Inflammatory macrophage (primary cell): ENCODE results near the gene HNF1A.

Experiments
- DNase-seq, 2 donors: peaks; one replicate each; pipeline ENCODE4 v3.0.0-alpha.2; 2020 to 2022

HNF1A gene

GRCh38 chr12:120988658-120989057 is 10.3 kb downstream of the HNF1A start:
- DNase-seq: no peak

DNA sequence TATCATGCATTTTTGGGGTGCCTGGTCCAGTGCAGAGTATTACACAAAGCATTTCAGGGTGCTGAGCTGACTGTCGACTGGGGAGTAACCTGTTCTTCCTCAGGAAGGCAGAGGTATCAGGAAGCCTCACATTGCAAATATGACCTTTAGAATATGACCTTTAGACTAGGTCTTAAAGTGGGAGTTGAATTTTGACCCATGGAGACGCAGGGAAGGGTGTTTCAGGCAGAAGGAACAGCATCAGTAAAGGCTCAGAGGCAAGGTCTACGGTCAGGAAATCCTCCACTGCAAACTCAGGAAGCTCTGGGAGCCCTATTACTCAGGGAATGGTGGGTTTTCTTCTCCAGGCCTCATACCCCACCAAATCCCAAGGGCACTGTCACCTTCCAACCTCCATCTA is 11.3 kb downstream of the HNF1A start:
- DNase-seq: no peak

GRCh38 chr12:120990487-120991055 is 12.2 kb downstream of the HNF1A start:
- no peak for DNase-seq

GRCh38 chr12:120991965-120992364 is 13.6 kb downstream of the HNF1A start:
- no peak for DNase-seq

DNA sequence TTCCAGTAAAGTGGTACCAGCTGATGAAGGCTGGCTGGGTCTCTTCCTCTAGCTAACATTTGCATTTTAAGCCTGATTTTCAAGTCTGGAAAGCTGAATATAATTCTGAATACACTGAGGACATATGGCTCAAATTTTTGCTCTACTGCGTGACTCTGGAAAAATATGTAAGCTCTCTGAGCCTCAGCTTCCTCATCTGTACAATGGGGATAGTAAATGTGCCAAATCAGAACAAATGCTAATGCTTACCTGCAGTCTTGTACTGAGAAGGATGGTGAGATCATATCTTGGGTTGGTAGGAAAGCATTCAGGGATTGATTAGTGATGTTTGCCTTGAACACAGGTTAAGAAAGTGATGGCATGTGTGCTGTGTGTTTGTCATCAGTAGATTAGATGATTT is 14.6 kb downstream of the HNF1A start:
- no peak for DNase-seq

GRCh38 chr12:120993496-120993895 is 15.2 kb downstream of the HNF1A start:
- DNase-seq: no peak

DNA sequence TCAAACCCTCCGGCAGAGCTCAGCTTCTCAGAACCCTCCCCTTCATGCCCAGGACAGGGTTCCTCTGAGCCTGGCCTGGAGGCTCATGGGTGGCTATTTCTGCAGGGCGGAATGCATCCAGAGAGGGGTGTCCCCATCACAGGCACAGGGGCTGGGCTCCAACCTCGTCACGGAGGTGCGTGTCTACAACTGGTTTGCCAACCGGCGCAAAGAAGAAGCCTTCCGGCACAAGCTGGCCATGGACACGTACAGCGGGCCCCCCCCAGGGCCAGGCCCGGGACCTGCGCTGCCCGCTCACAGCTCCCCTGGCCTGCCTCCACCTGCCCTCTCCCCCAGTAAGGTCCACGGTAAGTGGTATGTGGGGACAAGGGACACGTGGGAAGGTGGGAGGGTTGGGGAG is 15.7 kb downstream of the HNF1A start:
- no peak for DNase-seq

- DNase-seq: no peak
Observed at GRCh38 chr12:120994589-120995337, 16.4 kb downstream of the HNF1A start.

DNA sequence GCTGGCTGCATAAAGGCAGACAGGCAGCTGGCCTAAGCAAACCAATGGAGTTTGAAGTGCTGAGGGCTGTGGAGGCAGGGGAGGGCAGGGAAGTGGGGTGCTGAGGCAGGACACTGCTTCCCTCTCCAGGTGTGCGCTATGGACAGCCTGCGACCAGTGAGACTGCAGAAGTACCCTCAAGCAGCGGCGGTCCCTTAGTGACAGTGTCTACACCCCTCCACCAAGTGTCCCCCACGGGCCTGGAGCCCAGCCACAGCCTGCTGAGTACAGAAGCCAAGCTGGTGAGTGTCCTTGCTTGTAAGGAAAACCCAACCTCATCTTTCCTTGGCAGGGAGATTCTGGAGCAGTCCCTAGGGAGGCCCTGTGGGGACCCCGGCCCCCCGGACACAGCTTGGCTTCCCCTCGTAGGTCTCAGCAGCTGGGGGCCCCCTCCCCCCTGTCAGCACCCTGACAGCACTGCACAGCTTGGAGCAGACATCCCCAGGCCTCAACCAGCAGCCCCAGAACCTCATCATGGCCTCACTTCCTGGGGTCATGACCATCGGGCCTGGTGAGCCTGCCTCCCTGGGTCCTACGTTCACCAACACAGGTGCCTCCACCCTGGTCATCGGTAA is 17.9 kb downstream of the HNF1A start:
- DNase-seq: no peak

DNA sequence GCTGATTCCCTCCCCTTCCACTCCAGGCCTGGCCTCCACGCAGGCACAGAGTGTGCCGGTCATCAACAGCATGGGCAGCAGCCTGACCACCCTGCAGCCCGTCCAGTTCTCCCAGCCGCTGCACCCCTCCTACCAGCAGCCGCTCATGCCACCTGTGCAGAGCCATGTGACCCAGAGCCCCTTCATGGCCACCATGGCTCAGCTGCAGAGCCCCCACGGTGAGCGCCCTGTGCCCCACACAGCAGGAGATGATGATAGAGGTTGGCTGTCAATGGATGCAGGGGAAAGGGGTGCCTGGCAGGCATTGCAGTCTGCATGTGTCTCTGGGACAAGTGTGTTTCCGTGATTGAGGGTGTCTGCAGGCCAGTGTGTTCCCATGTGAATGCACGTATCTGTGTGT is 19.1 kb downstream of the HNF1A start:
- DNase-seq: no peak

GRCh38 chr12:120998435-120998834 is 20.1 kb downstream of the HNF1A start:
- no peak for DNase-seq

DNA sequence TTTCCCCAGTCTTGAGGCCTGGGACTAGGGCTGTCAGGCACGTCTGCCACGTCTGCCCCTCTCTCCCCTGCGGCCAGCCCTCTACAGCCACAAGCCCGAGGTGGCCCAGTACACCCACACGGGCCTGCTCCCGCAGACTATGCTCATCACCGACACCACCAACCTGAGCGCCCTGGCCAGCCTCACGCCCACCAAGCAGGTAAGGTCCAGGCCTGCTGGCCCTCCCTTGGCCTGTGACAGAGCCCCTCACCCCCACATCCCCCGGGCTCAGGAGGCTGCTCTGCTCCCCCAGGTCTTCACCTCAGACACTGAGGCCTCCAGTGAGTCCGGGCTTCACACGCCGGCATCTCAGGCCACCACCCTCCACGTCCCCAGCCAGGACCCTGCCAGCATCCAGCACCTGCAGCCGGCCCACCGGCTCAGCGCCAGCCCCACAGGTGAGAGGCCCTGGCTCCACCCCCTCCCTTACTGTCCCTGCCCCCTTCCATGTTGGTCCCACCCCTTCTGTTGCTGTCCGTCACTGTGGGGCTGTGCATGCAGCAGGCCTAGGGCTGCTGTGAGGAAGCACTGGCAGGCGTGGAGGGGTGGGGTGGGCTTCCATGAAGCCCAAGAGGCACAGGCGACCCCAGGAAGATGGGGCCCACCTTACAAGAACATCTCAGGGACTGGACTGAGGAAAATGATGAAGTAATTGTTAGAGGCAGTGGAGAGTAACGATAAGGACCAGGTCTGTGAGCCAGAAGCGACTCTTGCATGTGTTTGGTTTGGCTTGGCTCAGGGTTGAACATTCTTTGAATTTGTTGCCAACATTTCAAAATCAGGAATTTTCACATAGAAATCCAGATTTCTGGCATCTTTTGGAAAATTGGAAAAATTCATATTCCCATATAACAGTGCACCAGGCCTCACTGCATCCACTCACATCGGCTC is 21.1 kb downstream of the HNF1A start:
- DNase-seq: no peak

DNA sequence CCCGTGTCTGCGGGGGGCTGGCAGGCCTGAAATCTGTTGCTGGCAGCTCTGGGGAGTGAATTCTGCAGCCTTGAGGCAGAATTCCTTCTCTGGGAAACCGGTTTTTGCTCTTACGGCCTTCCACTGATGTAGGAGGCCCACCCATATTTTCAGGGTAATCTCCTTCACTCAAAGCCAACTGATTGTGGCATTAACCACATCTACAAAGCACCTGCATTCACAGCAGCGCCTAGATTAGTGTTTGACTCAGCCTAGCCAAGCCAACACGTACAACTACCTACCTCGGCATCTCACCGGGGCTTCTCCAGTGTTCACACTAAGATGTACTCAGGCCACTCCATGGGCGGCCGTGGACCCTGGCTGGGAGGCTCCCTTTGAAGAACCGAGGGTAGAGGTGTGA is 22.2 kb downstream of the HNF1A start:
- no peak for DNase-seq

GRCh38 chr12:121001060-121001459 is 22.7 kb downstream of the HNF1A start:
- no peak for DNase-seq

GRCh38 chr12:121001841-121002483 is 23.6 kb downstream of the HNF1A start:
- no peak for DNase-seq

GRCh38 chr12:121003650-121004049 is 25.3 kb downstream of the HNF1A start:
- peak in 1 of 2 donors; percentile 13 for DNase-seq

DNA sequence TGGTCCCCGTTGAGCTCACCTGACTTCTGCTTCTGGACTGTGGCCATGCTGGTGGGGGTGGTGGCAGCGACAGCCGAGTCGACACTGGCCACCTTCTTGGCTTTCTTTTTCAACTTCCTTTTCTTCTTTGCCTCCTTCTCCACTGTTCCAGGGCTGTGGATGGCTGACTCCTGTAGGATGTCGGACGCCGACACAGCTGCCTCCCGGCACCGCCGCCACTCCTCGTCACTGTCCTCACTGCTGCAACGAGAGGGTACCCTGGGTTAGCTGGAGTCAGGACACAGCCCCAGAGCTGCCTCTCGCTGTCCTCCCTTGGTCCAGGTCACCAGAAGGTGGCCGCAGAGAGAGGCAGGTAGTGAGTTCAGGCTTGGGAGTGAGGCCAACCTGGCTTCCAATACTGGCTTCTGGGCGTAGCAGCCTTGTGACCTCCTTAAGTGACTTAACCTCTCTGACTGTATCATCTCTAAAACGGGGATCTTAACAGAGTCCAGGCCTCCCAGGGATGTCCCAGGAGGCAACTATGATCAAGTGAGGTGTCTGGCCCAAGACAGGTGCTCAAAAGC is 26.0 kb downstream of the HNF1A start:
- no peak for DNase-seq

GRCh38 chr12:121005346-121005815 is 27.0 kb downstream of the HNF1A start:
- peak; percentile 54 to 61 for DNase-seq

GRCh38 chr12:121008347-121009098 is 30.2 kb downstream of the HNF1A start:
- no peak for DNase-seq

GRCh38 chr12:121009741-121010140 is 31.4 kb downstream of the HNF1A start:
- DNase-seq: peak in 1 of 2 donors; percentile 9

DNA sequence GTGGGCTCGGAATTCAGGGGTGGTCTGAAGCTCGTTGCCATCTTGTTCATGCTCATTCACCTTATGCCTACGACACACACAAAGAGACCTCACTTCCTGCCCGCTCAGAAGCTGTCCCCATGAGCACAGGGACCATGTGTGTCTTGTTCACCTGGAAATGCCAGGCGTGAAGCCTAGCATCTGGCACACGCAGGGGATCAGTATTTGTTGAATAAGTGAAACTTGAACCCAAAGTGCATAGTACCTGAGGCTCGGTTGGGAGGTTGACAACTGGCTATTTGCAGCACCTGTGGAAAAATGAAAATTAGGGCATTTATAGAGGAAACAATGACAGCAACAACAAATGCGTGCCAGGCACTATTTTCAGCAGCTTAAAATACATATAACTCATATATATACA is 32.5 kb downstream of the HNF1A start:
- DNase-seq: no peak
